AG09309 (cell line): Measurements from ENCODE around the gene ZNF212.

Experiments used
- DNase-seq: peaks from one replicate; pipeline ENCODE4 v3.0.0-alpha.2; 2010; ENCODE audit warnings: low read depth
- H3K4me3 ChIP-seq: 2 replicates; pipeline ENCODE4 v1.5.1; 2011; ENCODE audit warnings: mild to moderate bottlenecking, low read depth, low read length, moderate library complexity; ENCODE audit not compliant: control insufficient read depth
- TF ChIP-seq, protein P1 (sequence below): IDR thresholded peaks from 2 replicates; pipeline ENCODE4 v1.5.1; 2011; ENCODE audit warnings: mild to moderate bottlenecking, low read depth, low read length, inconsistent platforms; ENCODE audit not compliant: insufficient read depth, control insufficient read depth; ENCODE audit errors: missing control alignments

Gene ZNF212

DNA sequence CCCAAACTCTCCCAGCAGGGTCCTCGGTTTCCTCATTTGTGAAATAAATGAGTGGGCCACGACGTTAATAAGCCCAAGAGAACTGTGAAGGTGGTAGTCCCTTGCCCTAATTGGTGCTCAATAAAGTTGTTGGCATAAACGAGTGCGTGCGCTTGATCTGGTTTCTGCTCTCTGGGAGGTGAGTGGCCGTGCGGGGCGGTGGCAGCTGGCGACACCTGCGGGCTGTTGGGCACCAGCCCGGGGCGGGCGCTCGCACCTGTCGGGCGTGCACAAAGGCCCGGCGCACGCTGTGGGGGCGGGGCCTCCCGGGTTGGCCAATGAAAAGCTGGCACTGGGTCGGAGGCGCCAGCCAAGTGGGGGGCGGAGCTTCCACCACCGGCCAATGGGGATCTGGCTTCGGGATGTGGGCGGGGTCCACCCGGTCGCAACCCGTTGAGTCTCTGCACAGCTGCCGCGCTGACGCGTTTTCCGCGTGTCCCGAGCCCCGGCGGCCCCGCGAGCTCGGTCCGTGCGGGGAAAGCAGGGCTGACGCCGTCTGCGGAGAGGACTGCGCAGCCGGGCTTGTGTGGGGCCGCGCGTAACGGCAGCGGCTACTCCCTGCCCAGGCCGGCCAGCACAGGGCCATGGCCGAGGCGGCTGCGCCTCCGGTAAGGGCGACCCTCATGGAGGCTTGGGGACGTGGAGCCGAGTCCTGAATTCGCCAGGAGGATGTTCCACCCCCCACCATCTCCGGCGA lies 45.6 kb downstream of the ZNF212 start:
- H3K4me3 ChIP-seq, result peak overlapping the region; percentile 56
- TF ChIP-seq, protein P1, sequence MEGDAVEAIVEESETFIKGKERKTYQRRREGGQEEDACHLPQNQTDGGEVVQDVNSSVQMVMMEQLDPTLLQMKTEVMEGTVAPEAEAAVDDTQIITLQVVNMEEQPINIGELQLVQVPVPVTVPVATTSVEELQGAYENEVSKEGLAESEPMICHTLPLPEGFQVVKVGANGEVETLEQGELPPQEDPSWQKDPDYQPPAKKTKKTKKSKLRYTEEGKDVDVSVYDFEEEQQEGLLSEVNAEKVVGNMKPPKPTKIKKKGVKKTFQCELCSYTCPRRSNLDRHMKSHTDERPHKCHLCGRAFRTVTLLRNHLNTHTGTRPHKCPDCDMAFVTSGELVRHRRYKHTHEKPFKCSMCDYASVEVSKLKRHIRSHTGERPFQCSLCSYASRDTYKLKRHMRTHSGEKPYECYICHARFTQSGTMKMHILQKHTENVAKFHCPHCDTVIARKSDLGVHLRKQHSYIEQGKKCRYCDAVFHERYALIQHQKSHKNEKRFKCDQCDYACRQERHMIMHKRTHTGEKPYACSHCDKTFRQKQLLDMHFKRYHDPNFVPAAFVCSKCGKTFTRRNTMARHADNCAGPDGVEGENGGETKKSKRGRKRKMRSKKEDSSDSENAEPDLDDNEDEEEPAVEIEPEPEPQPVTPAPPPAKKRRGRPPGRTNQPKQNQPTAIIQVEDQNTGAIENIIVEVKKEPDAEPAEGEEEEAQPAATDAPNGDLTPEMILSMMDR, result no peak
- DNase-seq, result peak; percentile 37

DNA sequence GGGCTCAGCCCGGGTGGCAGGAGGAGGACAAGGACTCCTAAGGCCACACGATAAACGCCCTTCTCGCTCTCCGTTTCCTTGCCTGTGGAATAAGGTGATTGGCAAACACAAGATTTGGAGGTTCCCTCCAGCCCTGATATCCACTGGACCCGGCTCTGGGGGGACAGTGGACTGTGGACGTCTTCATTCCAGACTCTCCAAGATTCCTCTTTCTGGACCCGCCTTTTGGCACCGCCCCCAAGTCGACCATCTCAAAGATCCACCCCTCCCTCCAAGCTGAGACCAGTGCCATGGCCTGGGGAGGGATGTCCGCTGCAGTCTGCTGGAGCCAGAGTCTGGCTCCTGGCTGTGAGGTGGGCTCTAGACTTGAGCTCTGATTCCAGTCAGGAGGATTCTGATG lies 46.2 kb downstream of the ZNF212 start:
- peak overlapping the region; percentile 56 for H3K4me3 ChIP-seq

DNA sequence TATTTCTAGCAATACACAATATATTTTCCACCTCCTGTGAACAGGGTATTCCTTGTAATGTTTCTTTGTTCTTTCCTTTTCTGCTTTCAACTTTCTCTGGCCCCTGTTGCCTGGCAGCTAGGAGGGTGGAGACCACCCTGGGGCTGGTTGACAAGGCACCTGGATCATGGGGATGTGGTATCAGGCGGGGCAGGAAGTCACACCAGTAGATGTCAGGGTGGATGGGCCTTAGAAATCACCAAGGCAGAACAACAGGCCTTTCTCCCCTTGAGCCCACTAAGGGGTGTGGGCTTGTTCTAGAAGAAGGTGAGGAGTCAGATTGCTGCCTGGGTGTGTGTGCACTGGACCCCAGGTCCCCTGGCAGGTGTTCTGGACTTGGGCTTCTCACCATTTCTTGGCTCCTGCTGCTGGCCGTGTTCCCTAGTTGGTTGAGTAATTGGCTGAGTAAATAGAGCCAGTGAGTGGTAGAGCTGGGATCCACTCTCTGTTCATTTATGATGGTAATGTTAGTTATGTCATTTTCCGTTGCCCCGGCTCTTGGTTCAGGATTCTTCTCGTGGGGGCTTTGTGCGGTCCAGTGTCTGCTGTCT lies 47.5 kb downstream of the ZNF212 start:
- DNase-seq, result no peak
- TF ChIP-seq, protein P1, result no peak

More for the DNA sequence above, 46.2 kb downstream of the ZNF212 start:
- TF ChIP-seq, protein P1, result no peak
- no peak for DNase-seq

DNA sequence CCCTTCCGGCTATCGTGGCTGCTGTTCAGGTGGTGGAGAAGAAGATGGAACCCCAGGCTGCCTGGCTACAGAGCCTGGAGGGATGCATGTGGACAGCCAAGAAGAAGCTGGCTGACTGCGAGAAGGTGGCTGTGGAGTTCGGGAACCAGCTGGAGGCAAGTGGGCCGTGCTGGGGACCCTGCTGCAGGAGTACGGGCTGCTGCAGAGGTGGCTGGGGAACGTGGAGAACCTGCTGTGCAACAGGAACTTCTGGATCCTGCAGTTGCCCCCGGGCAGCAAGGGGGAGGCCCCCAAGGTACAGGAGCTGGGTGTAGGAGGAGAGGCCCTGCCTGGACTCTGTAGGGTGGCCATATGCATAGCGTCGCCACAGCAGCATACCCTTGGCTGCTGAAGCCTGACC lies 48.2 kb downstream of the ZNF212 start:
- TF ChIP-seq, protein P1, result no peak
- no peak overlapping the region for H3K4me3 ChIP-seq
- DNase-seq, result no peak

More for the DNA sequence above, 47.5 kb downstream of the ZNF212 start:
- H3K4me3 ChIP-seq, result no peak overlapping the region

DNA sequence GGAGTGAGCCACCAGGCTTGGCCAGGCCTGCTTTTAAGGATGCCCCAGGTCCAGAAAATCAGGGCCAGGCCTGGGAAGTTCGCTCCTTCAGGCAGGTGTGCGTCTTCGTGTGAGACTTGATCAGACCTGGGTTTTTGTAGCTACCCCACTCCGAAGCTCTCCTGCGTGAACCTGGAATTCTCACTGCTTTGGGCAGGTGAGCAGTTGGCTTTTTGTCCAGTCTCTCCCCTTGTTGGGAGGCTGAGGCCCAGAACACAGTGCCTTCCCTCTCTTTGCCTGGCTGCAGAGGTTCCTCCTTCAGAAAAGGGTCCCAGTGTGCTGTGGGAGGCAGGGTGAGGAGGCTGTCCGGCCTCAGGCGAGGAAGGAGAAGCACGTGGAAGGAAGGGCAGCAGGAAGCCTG lies 49.8 kb downstream of the ZNF212 start:
- DNase-seq, result no peak
- no peak overlapping the region for H3K4me3 ChIP-seq
- TF ChIP-seq, protein P1, result no peak

DNA sequence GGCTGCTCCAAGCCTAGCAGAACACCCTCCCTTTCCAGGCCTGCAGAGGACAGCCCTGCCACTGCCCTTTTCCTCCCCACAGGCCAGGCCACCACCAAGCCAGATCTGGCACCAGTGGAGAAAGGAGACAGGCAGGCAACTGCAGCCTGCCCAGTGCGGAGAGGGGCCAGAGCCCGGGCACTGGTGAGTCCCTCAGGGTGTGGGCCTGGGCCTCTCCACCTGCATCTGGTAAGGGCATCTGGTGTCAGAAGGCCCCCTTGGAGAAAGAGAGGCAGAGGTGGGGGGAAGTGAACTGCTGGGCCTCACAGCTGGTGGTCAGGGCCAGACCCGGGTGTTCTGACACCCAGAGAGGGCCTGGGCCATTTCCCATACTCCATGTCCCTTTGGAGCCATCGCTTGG lies 50.4 kb downstream of the ZNF212 start:
- no peak for DNase-seq
- no peak overlapping the region for H3K4me3 ChIP-seq
- TF ChIP-seq, protein P1, result no peak
